Measurements from ENCODE around the gene GALNT10.

The GALNT10 gene

GRCh38 chr5:154351141-154351540 is 160.6 kb downstream of the GALNT10 start:
- no peaks in the 10 kb centered on the region for H3K27me3 ChIP-seq (ENCODE audit: insufficient read depth, poor library complexity, severe bottlenecking)
- no peak for TF ChIP-seq CTCF (IDR thresholded peaks at IDR 0.05; ENCODE audit: insufficient read depth, low read length)
- TF ChIP-seq POLR2AphosphoS5 (IDR thresholded peaks at IDR 0.05; ENCODE audit: low read depth), result no peak
- TF ChIP-seq SPI1 (IDR thresholded peaks at IDR 0.05; ENCODE audit: borderline replicate concordance, low read depth), result no peak
- TF ChIP-seq REST (IDR thresholded peaks at IDR 0.05; ENCODE audit: insufficient replicate concordance, low read depth), result no peak
- TF ChIP-seq GABPA (IDR thresholded peaks at IDR 0.05; ENCODE audit: low read depth), result no peak
- no peak overlapping the region for H3K27ac ChIP-seq (replicated peaks)
- H3K4me3 ChIP-seq (replicated peaks; ENCODE audit: insufficient read depth, low read length), result no peak overlapping the region
- no peak for DNase-seq (ENCODE audit: low read depth in 1 of 2, low spot score in 1 of 2)

GRCh38 chr5:154351566-154351965 is 161.0 kb downstream of the GALNT10 start:
- TF ChIP-seq REST (IDR thresholded peaks at IDR 0.05; ENCODE audit: insufficient replicate concordance, low read depth) (no peak), POLR2AphosphoS5 (IDR thresholded peaks at IDR 0.05; ENCODE audit: low read depth) (no peak), CTCF (IDR thresholded peaks at IDR 0.05; ENCODE audit: insufficient read depth, low read length) (no peak), GABPA (IDR thresholded peaks at IDR 0.05; ENCODE audit: low read depth) (no peak), SPI1 (IDR thresholded peaks at IDR 0.05; ENCODE audit: borderline replicate concordance, low read depth) (no peak)
- no peaks in the 10 kb centered on the region for H3K27me3 ChIP-seq (ENCODE audit: insufficient read depth, poor library complexity, severe bottlenecking)
- H3K27ac ChIP-seq (replicated peaks), result no peak overlapping the region
- DNase-seq (ENCODE audit: low read depth in 1 of 2, low spot score in 1 of 2), result no peak
- H3K4me3 ChIP-seq (replicated peaks; ENCODE audit: insufficient read depth, low read length), result no peak overlapping the region

GRCh38 chr5:154352960-154353548 is 162.5 kb downstream of the GALNT10 start:
- Histone ChIP-seq H3K27ac (replicated peaks) (no peak overlapping the region), H3K4me3 (replicated peaks; ENCODE audit: insufficient read depth, low read length) (no peak overlapping the region), H3K27me3 (ENCODE audit: insufficient read depth, poor library complexity, severe bottlenecking) (no peaks in the 10 kb centered on the region)
- TF ChIP-seq POLR2AphosphoS5 (IDR thresholded peaks at IDR 0.05; ENCODE audit: low read depth) (no peak), CTCF (IDR thresholded peaks at IDR 0.05; ENCODE audit: insufficient read depth, low read length) (no peak), SPI1 (IDR thresholded peaks at IDR 0.05; ENCODE audit: borderline replicate concordance, low read depth) (no peak), REST (IDR thresholded peaks at IDR 0.05; ENCODE audit: insufficient replicate concordance, low read depth) (no peak), GABPA (IDR thresholded peaks at IDR 0.05; ENCODE audit: low read depth) (no peak)
- DNase-seq (ENCODE audit: low read depth in 1 of 2, low spot score in 1 of 2), result no peak

All from HL-60 (cell line).